Nucleus accumbens (tissue), 56 donors: ENCODE results near the gene UVSSA.

Experiments
- DNase-seq, 56 donors: peaks; one replicate each; lab custom pipeline; 2025; lab: John Stamatoyannopoulos, UW

The UVSSA gene

DNA sequence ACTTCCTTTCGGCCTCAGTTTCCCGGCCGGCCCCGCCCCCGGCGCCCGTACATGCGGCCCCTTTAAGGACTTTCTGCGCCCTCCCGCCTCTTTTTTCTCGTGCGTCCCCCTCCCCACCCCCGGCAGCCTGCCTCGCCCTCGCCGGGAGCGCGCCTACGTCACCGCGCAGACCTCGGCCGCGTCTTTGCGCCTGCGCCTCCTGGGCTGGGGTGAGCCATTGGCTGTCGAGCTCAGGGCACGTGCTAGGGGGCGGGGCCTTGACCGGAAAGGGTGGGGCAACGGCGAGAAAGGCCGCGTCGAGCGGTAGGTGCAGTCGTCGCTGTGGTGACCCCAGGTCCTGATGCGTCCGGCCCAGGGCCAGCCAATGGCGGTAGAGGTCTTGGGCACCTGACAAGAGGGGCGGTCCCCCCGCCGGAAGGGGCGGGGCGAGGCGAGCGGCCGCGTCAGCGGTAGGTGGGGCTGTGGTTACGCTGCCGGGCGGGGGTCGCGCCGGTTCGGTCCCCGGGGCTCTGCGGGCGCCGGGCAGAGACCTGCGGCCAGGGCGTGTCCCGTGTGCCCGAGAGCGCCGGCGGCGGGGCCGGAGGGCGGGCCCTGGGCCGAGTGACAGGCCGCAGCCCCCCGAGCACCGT lies at the start of gene UVSSA:
UVSSA (plus strand) TSS at position 428 of the 629 bp plus-strand sequence. CDS start 884 bp downstream, outside the sequence.
- DNase-seq, result peak; percentile 96 to 100 (median 100)

DNA sequence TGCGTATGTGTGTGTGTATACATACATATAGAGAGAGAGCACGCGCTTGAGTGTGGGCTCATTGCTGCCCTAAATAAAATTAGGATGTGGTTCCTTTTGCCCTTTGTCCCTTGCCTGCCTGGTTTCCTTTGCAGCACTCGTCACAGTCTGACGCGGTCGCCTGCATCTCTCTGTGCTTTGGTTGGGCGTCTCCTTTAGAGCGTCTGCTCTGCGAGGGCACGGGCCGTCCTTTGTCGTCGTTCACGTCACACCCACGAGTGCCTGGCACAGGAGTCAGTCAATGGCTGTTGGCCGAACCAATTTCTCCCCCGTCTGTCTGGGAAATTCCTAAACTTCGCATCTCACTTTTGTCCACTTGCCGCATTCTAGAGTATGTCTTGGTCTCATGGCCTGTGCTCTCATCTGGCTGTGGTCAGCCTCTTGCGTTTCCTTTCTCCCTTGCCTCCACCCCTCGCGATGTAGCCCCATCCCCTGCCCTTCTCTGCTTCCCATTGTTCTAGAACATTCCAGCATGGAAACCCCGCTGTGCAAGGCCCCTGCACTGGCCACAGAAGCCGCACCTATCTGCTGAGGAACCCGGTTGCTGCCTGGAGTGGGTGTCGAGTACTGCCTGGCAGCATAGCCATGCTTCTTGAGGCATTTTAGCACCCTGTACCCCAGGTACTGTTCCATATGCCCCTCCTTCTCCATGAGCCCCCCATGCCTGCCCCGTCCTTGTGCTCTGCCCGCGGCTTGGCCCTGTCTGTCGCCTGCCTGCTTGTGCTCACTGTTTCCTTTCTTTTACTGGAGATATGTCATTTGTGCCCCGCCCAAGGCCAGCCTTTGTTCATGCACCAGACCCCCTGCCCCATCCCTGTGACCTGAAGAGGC lies 49.3 kb upstream of the UVSSA start:
- DNase-seq, result no peak

- no peak for DNase-seq
These were observed 48.5 kb upstream of the UVSSA start for GRCh38 chr4:1298461-1298860.

DNA sequence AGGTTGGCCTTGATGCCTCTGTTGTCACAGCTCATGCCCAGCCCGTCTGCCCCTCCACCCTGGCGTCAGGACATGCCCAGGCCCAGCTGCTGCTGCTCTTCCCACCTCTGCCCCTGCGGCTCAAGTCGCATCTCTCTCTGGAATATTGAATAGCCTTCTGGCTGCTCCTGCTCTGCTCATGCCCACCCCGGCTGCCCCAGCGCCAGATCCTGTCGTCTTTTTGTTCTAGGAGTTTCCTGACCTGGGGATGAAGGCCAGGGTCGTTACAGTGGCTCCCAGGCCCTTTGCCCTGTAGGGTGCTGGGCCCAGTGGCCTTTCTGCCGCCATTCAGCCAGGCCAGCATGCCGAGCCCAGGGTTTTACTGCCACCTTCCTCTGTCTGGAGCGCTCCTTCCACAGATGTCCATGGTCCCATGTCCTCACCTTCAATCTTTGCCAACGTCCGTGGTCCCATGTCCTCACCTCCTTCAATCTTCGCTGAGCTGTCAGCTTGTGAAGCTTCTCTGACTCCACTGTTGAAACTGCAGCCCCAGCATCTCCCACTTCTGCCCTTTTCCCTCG lies 47.6 kb upstream of the UVSSA start:
- no peak for DNase-seq

- peak in 43 of 56 donors; percentile 5 to 84 (median 48) for DNase-seq
These were observed 46.2 kb upstream of the UVSSA start for GRCh38 chr4:1300466-1301455.

DNA sequence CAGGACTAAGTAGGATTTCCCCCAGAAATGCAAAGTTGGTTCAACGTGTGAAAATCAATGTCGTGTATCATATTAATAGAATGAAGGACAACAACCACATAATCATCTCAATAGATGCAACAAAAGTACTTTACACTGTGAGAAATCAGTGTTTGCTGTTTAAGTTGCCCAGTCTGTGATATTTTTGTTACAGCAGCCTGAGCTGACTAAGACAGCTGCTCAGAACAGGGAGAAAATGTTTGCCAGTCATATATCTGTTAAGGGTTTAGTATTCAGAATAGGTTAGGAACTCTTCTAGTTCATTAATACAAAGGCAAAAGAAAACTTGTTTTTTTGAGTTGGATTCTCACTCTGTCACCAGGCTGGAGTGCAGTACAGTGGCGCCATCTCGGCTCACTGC lies 44.8 kb upstream of the UVSSA start:
- no peak for DNase-seq

DNA sequence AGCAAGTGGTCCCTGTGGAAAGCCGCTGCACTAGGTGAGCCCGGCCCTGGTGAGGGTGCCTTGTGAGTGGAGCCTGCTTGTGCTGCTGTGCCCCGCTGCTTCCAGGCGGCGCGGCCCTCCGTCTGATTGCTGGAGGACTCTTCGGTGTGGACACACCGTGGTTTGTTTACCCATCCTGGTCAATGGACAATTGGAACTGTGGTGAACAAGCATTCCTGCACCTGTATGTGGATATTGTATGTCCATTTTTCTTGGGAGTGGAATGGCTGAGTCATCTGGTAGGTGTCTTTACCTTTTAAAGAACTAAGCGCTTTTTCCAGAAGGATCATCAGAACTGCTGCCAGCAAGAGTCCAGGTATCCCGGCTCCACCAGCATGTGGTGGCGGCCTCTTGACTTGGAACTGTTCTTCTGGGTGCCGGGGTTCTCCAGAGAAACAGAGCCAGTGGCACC lies 41.7 kb upstream of the UVSSA start:
- DNase-seq, result no peak

- no peak for DNase-seq
These were observed 41.1 kb upstream of the UVSSA start for GRCh38 chr4:1305781-1306455.

GRCh38 chr4:1307951-1308735 lies 38.9 kb upstream of the UVSSA start:
- no peak for DNase-seq

GRCh38 chr4:1309261-1310010 lies 37.6 kb upstream of the UVSSA start:
- DNase-seq, result peak; percentile 25 to 94 (median 83)

- DNase-seq, result no peak
These were observed 36.8 kb upstream of the UVSSA start for GRCh38 chr4:1310031-1310795.

DNA sequence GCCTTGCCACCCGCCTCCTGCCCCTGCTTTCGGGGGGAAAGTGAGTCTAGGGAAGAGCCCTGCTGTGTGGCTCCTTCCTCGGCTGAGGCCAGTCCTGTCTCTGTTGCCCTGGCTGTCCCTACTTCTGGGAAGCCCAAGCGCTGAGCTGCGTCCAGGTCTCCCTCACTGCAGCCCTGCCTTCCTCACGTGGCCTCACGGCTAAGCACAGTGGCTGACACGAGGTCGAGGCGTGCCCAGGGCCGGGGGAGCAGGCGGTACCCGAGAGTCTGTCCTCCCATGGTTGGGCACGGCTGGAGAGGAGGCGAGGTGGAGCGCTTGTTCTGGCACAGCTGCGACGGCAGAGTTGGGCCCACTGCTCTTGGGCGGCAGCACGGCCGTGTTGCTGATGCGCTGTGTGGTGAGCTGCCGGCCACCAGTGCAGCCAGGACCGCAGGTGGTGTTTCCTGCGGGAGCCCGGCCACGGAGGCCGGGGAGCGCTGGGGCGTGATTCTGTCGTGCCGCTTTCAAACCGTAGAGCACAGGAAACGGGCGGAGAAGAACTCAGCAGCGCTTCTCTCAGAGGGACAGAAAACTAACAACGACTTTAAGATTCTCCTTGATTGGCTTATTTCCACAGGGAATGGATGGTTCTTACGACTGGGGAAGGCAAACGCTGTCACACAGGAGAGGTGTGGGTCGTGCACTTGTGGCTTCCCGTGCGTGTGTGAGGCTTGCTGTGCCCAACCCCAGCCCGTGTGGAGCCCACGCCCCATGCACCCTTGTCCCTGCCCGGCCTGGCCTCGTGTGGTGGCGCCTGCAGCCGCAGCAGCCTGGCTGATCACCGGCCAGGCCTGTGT lies 36.0 kb upstream of the UVSSA start:
- DNase-seq, result no peak

- DNase-seq, result no peak
These were observed 34.0 kb upstream of the UVSSA start for GRCh38 chr4:1312821-1313640.

GRCh38 chr4:1315306-1315705 lies 31.7 kb upstream of the UVSSA start:
- no peak for DNase-seq

DNA sequence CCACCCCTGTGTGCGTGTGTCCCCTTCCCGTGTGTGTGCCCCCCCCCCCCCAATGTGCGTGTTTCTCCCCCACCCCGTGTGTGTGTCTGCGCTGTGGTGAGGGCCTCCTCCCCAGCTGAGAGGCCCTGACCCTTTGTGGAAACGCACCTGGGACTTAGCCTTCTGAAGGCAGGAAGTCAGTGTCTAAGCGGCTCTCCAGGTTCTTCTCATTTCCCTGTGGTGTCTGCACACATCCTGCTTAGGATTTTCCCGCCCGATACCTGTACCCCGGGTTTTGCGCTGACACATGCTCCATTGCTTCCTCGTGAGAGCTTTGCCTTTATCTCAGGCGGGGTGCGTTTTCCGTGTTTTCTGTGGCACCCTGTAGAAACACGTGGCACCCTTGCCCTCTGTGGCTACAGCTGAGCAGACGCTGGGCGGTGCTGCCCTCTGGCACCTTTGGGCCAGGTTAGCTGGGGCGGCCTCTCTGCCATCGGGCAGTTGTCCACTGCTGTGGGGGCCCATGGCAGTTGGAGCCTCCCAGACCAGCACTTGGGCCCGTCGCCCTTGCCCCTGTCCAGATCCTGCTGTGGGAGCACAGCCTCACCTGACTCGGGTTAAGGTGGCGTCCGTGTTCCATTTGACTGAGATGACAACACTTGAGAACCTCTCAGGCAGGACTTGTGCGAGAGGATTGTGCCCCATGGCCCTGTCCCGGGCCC lies 31.0 kb upstream of the UVSSA start:
- no peak for DNase-seq
